Thyroid gland (tissue), 4 donors: ENCODE measurements around the gene SSH3. TPM values are rescaled to one million over a fixed set of nuclear protein-coding genes. Genes with fewer than 3 reads are reported as not detected.

ENCODE experiments used
- DNase-seq, 2 donors: peaks; one replicate each; pipeline ENCODE4 v3.0.0-alpha.2; 2019
- H3K27ac ChIP-seq, 3 donors: fragments of 200-600 bp; sonication (generic); 1 replicate in 2 of 3; 2 replicates in 1 of 3; pipeline ENCODE4 v1.5.1; 2016 to 2019; ENCODE audit warnings: mild to moderate bottlenecking in 1 of 3, moderate library complexity in 1 of 3
- H3K27me3 ChIP-seq: fragments of 200-600 bp; sonication (generic); one replicate; pipeline ENCODE4 v1.5.1; 2019
- H3K36me3 ChIP-seq, 2 donors: fragments of 200-600 bp; sonication (generic); one replicate each; pipeline ENCODE4 v1.5.1; 2016 to 2019
- H3K4me1 ChIP-seq, 2 donors: fragments of 200-600 bp; sonication (generic); one replicate each; pipeline ENCODE4 v1.5.1; 2017 to 2019
- H3K4me3 ChIP-seq, 3 donors: fragments of 200-600 bp; sonication (generic); replicated peaks in 1 of 3; 1 replicate in 2 of 3; 2 replicates in 1 of 3; pipeline ENCODE4 v1.5.1; 2016; ENCODE audit warnings: mild to moderate bottlenecking in 1 of 3
- H3K9me3 ChIP-seq: fragments of 200-600 bp; sonication (generic); one replicate; pipeline ENCODE4 v1.5.1; 2017
- CTCF ChIP-seq, 6 experiments: fragments of 200-600 bp in 3 of 6; fragments of 450-650 bp in 3 of 6; sonication (generic) in 3 of 6; IDR thresholded peaks; one replicate each; pipeline ENCODE4 v1.5.1; 2016 to 2019; ENCODE audit warnings: antibody characterized with exemption in 6 of 6, mild to moderate bottlenecking in 2 of 6, inconsistent platforms in 1 of 6, moderate library complexity in 1 of 6
- POLR2A ChIP-seq, 2 donors: fragments of 450-650 bp; IDR thresholded peaks; one replicate each; pipeline ENCODE4 v1.6.1; 2017; ENCODE audit warnings: antibody characterized with exemption in 2 of 2, mild to moderate bottlenecking in 2 of 2, moderate library complexity in 1 of 2
- WGBS, 2 donors: methylation state at CpG; one replicate each; pipeline ENCODE4 v1.1.5; 2017; 5-methylcytosine and 5-hydroxymethylcytosine counted together
- intact Hi-C: fragments of 100-400 bp; cut with DNase I; formaldehyde crosslinking; loops from one replicate; pipeline ENCODE4 v1.15.1; 2023
- total RNA-seq, 4 donors: library from RNA; depleted of rRNA; stranded (reverse); fragments of >200 nt; gene quantifications; one replicate each; pipeline ENCODE4 v1.2.3, GENCODE V29; 2016

Gene SSH3
- total RNA-seq, 4 donors from 2014 or later = 50.5 to 59.9 (median 54.4) TPM

- TF ChIP-seq POLR2A (IDR thresholded peaks at IDR 0.05) (no peak), CTCF (IDR thresholded peaks at IDR 0.05) (no peak)
- intact Hi-C loops = no loop called here
- no peaks in the 10 kb centered on the region for H3K27me3 ChIP-seq
- peaks cover 48 to 94% of the 10 kb centered on the region in 2 donors for H3K4me1 ChIP-seq
- H3K9me3 ChIP-seq = no peaks in the 10 kb centered on the region
- H3K4me3 ChIP-seq = no peak overlapping the region
- H3K36me3 ChIP-seq = peaks cover 0 to 4% of the 10 kb centered on the region in 2 donors
- 65 to 79% methylated on average over 7 to 13 of the region's 23 CpGs for WGBS, 2 donors
- DNase-seq = peak; percentile 59 to 64
- peak overlapping the region in 2 of 3 donors; percentile 36 to 71 for H3K27ac ChIP-seq
Measured at GRCh38 chr11:67272327-67273259, 30.7 kb upstream of the SSH3 start.

- H3K4me1 ChIP-seq = peaks cover 47 to 94% of the 10 kb centered on the region in 2 donors
- intact Hi-C loops = no loop called here
- no peak overlapping the region for H3K4me3 ChIP-seq
- DNase-seq = peak in 1 of 2 donors; percentile 2
- 51 to 62% methylated on average over 9 to 14 of the region's 14 CpGs for WGBS, 2 donors
- no peaks in the 10 kb centered on the region for H3K9me3 ChIP-seq
- peak overlapping the region; percentile 36 to 71 (median 47) for H3K27ac ChIP-seq
- H3K36me3 ChIP-seq = peaks cover 0 to 4% of the 10 kb centered on the region in 2 donors
- TF ChIP-seq CTCF (IDR thresholded peaks at IDR 0.05) (no peak), POLR2A (IDR thresholded peaks at IDR 0.05) (no peak)
- H3K27me3 ChIP-seq = no peaks in the 10 kb centered on the region
Measured at GRCh38 chr11:67273260-67273990, 29.9 kb upstream of the SSH3 start.

GRCh38 chr11:67274768-67275605, 28.3 kb upstream of the SSH3 start:
- H3K9me3 ChIP-seq = no peaks in the 10 kb centered on the region
- intact Hi-C loops = no loop called here
- H3K4me3 ChIP-seq = peak overlapping the region in 1 of 3 donors; percentile 0
- TF ChIP-seq CTCF (IDR thresholded peaks at IDR 0.05) = no peak
- WGBS, 2 donors = 65 to 73% methylated on average over 17 to 21 of the region's 35 CpGs
- H3K27me3 ChIP-seq = no peaks in the 10 kb centered on the region
- peak overlapping the region; percentile 32 to 71 (median 36) for H3K27ac ChIP-seq
- peak in 1 of 2 donors; percentile 12 for DNase-seq
- H3K36me3 ChIP-seq = peaks cover 5 to 12% of the 10 kb centered on the region in 2 donors
- peaks cover 37 to 85% of the 10 kb centered on the region in 2 donors for H3K4me1 ChIP-seq

- no peak overlapping the region for H3K4me3 ChIP-seq
- no peaks in the 10 kb centered on the region for H3K27me3 ChIP-seq
- intact Hi-C loops = no loop called here
- H3K27ac ChIP-seq = peak overlapping the region in 2 of 3 donors; percentile 36 to 71
- 87 to 93% methylated on average over 10 to 15 of the region's 17 CpGs for WGBS, 2 donors
- H3K36me3 ChIP-seq = peaks cover 13 to 20% of the 10 kb centered on the region in 2 donors
- peak in 1 of 2 donors; percentile 1 for DNase-seq
- peaks cover 35 to 82% of the 10 kb centered on the region in 2 donors for H3K4me1 ChIP-seq
- TF ChIP-seq CTCF (IDR thresholded peaks at IDR 0.05) (no peak), POLR2A (IDR thresholded peaks at IDR 0.05) (no peak)
- no peaks in the 10 kb centered on the region for H3K9me3 ChIP-seq
Measured at GRCh38 chr11:67275606-67276409, 27.5 kb upstream of the SSH3 start.
